Sigmoid colon (tissue), 7 donors: ENCODE data around the gene SPATA4. TPM values are rescaled to one million over a fixed set of nuclear protein-coding genes. Genes with fewer than 3 reads are reported as not detected.

Source experiments
- DNase-seq: peaks from one replicate; pipeline ENCODE4 v3.0.0-alpha.2; 2019
- H3K27ac ChIP-seq, 4 donors: fragments of 200-600 bp; sonication (generic); one replicate each; pipeline ENCODE4 v1.5.1; 2016 to 2019; ENCODE audit warnings: mild to moderate bottlenecking in 1 of 4
- H3K27me3 ChIP-seq, 3 donors: fragments of 200-600 bp; sonication (generic); one replicate each; pipeline ENCODE4 v1.5.1; 2019; ENCODE audit warnings: mild to moderate bottlenecking in 1 of 3
- H3K36me3 ChIP-seq, 4 donors: fragments of 200-600 bp; sonication (generic); one replicate each; pipeline ENCODE4 v1.5.1; 2016 to 2019
- H3K4me1 ChIP-seq, 4 donors: fragments of 200-600 bp; sonication (generic); one replicate each; pipeline ENCODE4 v1.5.1; 2017 to 2019
- H3K4me3 ChIP-seq, 4 donors: fragments of 200-600 bp; sonication (generic); one replicate each; pipeline ENCODE4 v1.5.1; 2017 to 2019; ENCODE audit warnings: mild to moderate bottlenecking in 2 of 4, moderate library complexity in 1 of 4
- H3K9me3 ChIP-seq, 4 donors: fragments of 200-600 bp in 3 of 4; sonication (generic) in 3 of 4; one replicate each; pipeline versions ENCODE4 v1.5.1 to v1.6.1; 2013 to 2019
- EP300 ChIP-seq, 4 donors: sonication (generic); formaldehyde crosslinking; IDR thresholded peaks; one replicate each; pipeline ENCODE4 v1.6.1; 2017; ENCODE audit warnings: antibody characterized with exemption in 4 of 4
- POLR2A ChIP-seq, 2 donors: fragments of 450-650 bp; IDR thresholded peaks; one replicate each; pipeline ENCODE4 v1.6.1; 2016; ENCODE audit warnings: antibody characterized with exemption in 2 of 2, mild to moderate bottlenecking in 2 of 2, moderate library complexity in 2 of 2
- POLR2AphosphoS5 ChIP-seq, 4 donors: sonication (generic); formaldehyde crosslinking; IDR thresholded peaks; one replicate each; pipeline ENCODE4 v1.6.1; 2017; ENCODE audit warnings: antibody characterized with exemption in 4 of 4
- WGBS, 2 donors: extraction: QIAGEN DNeasy Blood & Tissue Kit; methylation state at CpG; one replicate each; pipeline ENCODE4 v1.1.7; 2013; 5-methylcytosine and 5-hydroxymethylcytosine counted together
- intact Hi-C: fragments of 100-400 bp; cut with DNase I; formaldehyde crosslinking; loops from one replicate; pipeline ENCODE4 v1.15.1; 2023
- polyA plus RNA-seq, 3 donors: library from polyadenylated mRNA; stranded (reverse); fragments of 200-250 nt; gene quantifications; one replicate each; pipeline ENCODE4 v1.2.3, GENCODE V29; 2013
- total RNA-seq, 4 donors: library from RNA; depleted of rRNA; stranded (reverse); fragments of >200 nt; gene quantifications; one replicate each; pipeline ENCODE4 v1.1.0, GENCODE V29; 2016
- TF ChIP-seq, protein P1 (sequence below), 4 experiments: fragments of 450-650 bp in 3 of 4; fragments of 200-600 bp in 1 of 4; IDR thresholded peaks; one replicate each; pipeline ENCODE4 v1.5.1; 2016 to 2019; ENCODE audit warnings: antibody characterized with exemption in 4 of 4, mild to moderate bottlenecking in 3 of 4, moderate library complexity in 2 of 4
- donor health status: healthy with polysubstance abuse.
- donor health status: Bipolar disorder and iron deficiency.
- donor health status: healthy.

Gene SPATA4
- total and polyA plus RNA-seq, 7 donors: 0.36 to 2.8 (median 0.54) TPM; not detected in 4

DNA sequence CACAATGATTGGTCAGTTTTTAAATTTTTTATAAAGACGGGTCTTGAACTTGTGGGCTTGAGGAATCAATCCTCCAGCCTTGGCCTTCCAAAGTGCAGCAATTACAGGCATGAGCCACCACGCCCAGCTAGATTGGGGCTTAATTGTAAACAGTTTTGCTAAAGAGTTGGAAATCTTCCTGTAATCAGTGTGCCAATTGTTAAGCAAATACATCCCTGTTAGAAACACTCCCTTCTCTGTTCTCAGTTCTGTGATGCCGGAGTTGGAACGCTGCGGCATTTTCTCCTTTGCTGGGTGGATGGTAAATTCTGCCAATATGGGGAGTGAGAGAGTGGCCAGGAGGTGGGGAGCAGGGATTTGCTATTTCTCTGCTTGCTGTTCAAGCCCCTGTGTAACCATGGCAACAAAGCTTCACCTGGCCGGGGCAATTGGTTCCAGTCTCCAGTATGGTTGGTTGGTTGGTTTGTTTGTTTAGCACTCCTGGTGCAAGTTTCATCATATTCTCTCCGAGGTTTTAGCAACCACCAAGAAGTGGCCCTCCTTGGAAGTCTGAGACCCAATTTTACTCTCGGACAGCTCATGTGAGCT is 3.0 kb upstream of the SPATA4 start:
- TF ChIP-seq, protein P1, sequence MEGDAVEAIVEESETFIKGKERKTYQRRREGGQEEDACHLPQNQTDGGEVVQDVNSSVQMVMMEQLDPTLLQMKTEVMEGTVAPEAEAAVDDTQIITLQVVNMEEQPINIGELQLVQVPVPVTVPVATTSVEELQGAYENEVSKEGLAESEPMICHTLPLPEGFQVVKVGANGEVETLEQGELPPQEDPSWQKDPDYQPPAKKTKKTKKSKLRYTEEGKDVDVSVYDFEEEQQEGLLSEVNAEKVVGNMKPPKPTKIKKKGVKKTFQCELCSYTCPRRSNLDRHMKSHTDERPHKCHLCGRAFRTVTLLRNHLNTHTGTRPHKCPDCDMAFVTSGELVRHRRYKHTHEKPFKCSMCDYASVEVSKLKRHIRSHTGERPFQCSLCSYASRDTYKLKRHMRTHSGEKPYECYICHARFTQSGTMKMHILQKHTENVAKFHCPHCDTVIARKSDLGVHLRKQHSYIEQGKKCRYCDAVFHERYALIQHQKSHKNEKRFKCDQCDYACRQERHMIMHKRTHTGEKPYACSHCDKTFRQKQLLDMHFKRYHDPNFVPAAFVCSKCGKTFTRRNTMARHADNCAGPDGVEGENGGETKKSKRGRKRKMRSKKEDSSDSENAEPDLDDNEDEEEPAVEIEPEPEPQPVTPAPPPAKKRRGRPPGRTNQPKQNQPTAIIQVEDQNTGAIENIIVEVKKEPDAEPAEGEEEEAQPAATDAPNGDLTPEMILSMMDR (IDR thresholded peaks at IDR 0.05): no peak
- no peak for TF ChIP-seq POLR2AphosphoS5 (IDR thresholded peaks at IDR 0.05)
- TF ChIP-seq EP300 (IDR thresholded peaks at IDR 0.05): no peak
- TF ChIP-seq POLR2A (IDR thresholded peaks at IDR 0.05): no peak
- Histone ChIP-seq H3K36me3 (no peaks in the 10 kb centered on the region), H3K4me3 (no peak overlapping the region), H3K27ac (no peak overlapping the region), H3K4me1 (peaks cover 0 to 10% (median 6%) of the 10 kb centered on the region in 4 donors), H3K27me3 (no peaks in the 10 kb centered on the region), H3K9me3 (no peaks in the 10 kb centered on the region)
- DNase-seq: peak; percentile 30
- 19 to 72% methylated on average over 8 of the region's 8 CpGs for WGBS, 2 donors
- intact Hi-C loops: loop anchor here (5.0 to 10.0 kb wide), 2 partner anchors 76 to 119 kb away; partner anchors contain the start of gene SPCS3

DNA sequence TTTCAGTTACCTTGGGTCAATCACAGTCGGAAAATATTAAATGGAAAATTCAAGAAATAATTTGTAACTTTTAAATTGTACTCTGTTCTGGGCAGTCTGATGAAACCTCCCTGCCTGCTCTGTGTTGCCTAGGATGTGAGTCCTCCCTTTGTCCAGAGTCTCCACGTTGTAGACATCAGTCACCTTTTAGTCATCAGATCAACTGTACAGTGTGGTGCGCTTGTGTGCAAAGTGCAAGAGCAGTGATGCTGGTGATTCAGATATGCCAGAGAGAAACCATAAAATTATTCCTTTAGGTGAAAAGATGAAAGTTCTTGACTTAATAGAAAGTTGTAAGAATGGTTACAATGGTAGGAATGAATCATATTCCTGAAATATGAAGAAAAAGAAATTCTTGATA is 1.4 kb downstream of the SPATA4 start:
- TF ChIP-seq POLR2AphosphoS5 (IDR thresholded peaks at IDR 0.05) (no peak), EP300 (IDR thresholded peaks at IDR 0.05) (no peak), POLR2A (IDR thresholded peaks at IDR 0.05) (no peak)
- TF ChIP-seq, protein P1 (IDR thresholded peaks at IDR 0.05): no peak
- 63 to 74% methylated on average over 3 of the region's 3 CpGs for WGBS, 2 donors

DNA sequence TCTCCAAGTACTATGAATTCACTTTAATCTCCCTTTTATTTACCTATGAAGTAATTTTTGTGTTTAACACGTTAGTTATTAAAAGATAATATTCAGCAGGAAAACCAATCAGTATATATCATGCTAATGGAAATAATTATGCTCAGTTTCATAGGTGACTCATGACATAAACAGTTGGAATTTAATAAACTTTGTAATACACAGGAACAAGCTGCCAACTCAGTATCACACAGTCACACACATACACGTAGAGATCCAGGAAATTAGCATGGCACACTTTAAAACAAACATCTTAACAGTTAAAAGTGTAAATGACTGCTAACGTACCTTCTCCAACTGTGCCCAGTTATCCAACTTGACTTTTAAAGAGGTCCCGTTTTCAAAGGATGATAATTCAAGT is 2.3 kb downstream of the SPATA4 start:
- intact Hi-C loops: loop anchor here (5.0 to 10.0 kb wide), 2 partner anchors 44 to 82 kb away; no protein-coding TSS in a partner anchor
- no peak overlapping the region for H3K4me3 ChIP-seq
- 31 to 48% methylated on average over 4 of the region's 4 CpGs for WGBS, 2 donors

More for the DNA sequence above, 1.4 kb downstream of the SPATA4 start:
- no peak for DNase-seq
- Histone ChIP-seq H3K36me3 (no peaks in the 10 kb centered on the region), H3K4me1 (peaks cover 0 to 31% (median 19%) of the 10 kb centered on the region in 4 donors), H3K27me3 (no peaks in the 10 kb centered on the region), H3K27ac (peak overlapping the region in 3 of 4 donors; percentile 52 to 89 (median 85)), H3K4me3 (no peak overlapping the region), H3K9me3 (no peaks in the 10 kb centered on the region)
- intact Hi-C loops: loop anchor here (5.0 to 10.0 kb wide), 2 partner anchors 43 to 81 kb away; no protein-coding TSS in a partner anchor

DNA sequence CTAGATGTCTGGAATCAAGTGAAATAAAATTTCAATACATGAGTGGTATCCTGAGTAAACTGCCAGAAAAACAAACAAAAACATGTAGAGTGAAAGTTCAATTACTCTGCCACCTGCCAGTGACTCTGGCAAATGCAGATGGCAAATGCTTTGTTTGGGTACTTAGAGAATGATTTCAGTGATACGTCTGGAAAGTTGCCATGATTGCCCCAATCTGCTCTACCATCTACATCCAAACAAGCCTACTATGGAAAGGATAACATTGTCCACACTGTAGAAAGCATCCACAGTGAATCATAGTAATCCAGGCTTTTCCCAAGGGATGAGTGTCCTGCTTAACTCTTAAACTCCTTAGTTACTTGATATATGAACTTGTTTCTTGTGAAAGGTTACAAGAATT is 3.4 kb downstream of the SPATA4 start:
- Histone ChIP-seq H3K9me3 (no peaks in the 10 kb centered on the region), H3K4me1 (peaks cover 0 to 48% (median 32%) of the 10 kb centered on the region in 4 donors), H3K36me3 (no peaks in the 10 kb centered on the region), H3K4me3 (no peak overlapping the region), H3K27me3 (no peaks in the 10 kb centered on the region), H3K27ac (peak overlapping the region in 3 of 4 donors; percentile 52 to 89 (median 85))
- WGBS, 2 donors: 7 to 33% methylated on average over 1 of the region's 1 CpG
- intact Hi-C loops: loop anchor here (5.0 to 10.0 kb wide), 2 partner anchors 45 to 83 kb away; no protein-coding TSS in a partner anchor
- DNase-seq: no peak
- TF ChIP-seq EP300 (IDR thresholded peaks at IDR 0.05) (no peak), POLR2A (IDR thresholded peaks at IDR 0.05) (no peak), POLR2AphosphoS5 (IDR thresholded peaks at IDR 0.05) (no peak)
- TF ChIP-seq, protein P1 (IDR thresholded peaks at IDR 0.05): no peak

More for the DNA sequence above, 2.3 kb downstream of the SPATA4 start:
- Histone ChIP-seq H3K4me1 (peaks cover 0 to 37% (median 23%) of the 10 kb centered on the region in 4 donors), H3K36me3 (no peaks in the 10 kb centered on the region), H3K9me3 (no peaks in the 10 kb centered on the region), H3K27ac (peak overlapping the region in 3 of 4 donors; percentile 52 to 89 (median 85)), H3K27me3 (no peaks in the 10 kb centered on the region)
- no peak for DNase-seq
- TF ChIP-seq, protein P1 (IDR thresholded peaks at IDR 0.05): no peak
- TF ChIP-seq POLR2A (IDR thresholded peaks at IDR 0.05): no peak
- no peak for TF ChIP-seq EP300 (IDR thresholded peaks at IDR 0.05)
- no peak for TF ChIP-seq POLR2AphosphoS5 (IDR thresholded peaks at IDR 0.05)
